HL-60 (cell line): ENCODE measurements around the gene ZNF862.

Experiments
- DNase-seq, 2 experiments: peaks; one replicate each; pipeline ENCODE4 v3.0.0-alpha.2; 2010 to 2020; ENCODE audit warnings: low read depth in 1 of 2, low spot score in 1 of 2
- H3K27ac ChIP-seq: fragments of 250-450 bp; sonication (Bioruptor Pico); replicated peaks from 2 replicates; pipeline ENCODE4 v1.5.1; 2020; ENCODE audit warnings: mild to moderate bottlenecking, moderate library complexity
- H3K27me3 ChIP-seq: fragments of 250-450 bp; sonication (Bioruptor Pico); 2 replicates; pipeline ENCODE4 v1.5.1; 2021; ENCODE audit warnings: mild to moderate bottlenecking, moderate library complexity; ENCODE audit not compliant: insufficient read depth, poor library complexity, severe bottlenecking
- H3K4me3 ChIP-seq: replicated peaks from 2 replicates; pipeline ENCODE4 v1.5.1; 2011; ENCODE audit warnings: mild to moderate bottlenecking, control low read depth, low read length; ENCODE audit not compliant: insufficient read depth
- CTCF ChIP-seq: IDR thresholded peaks from one replicate; pipeline ENCODE4 v1.5.1; 2011; ENCODE audit warnings: low read length, control low read depth, inconsistent platforms; ENCODE audit not compliant: insufficient read depth
- GABPA ChIP-seq: IDR thresholded peaks from 2 replicates; pipeline ENCODE4 v1.6.1; 2012; ENCODE audit warnings: low read depth
- POLR2AphosphoS5 ChIP-seq: IDR thresholded peaks from 2 replicates; pipeline ENCODE4 v1.6.1; 2012; ENCODE audit warnings: low read depth
- SPI1 ChIP-seq: IDR thresholded peaks from 2 replicates; pipeline ENCODE4 v1.6.1; 2012; ENCODE audit warnings: low read depth, mild to moderate bottlenecking, borderline replicate concordance
- TF ChIP-seq, protein P1 (sequence below): IDR thresholded peaks from 2 replicates; pipeline ENCODE4 v1.6.1; 2012; ENCODE audit warnings: low read depth; ENCODE audit not compliant: insufficient replicate concordance

Gene ZNF862

DNA sequence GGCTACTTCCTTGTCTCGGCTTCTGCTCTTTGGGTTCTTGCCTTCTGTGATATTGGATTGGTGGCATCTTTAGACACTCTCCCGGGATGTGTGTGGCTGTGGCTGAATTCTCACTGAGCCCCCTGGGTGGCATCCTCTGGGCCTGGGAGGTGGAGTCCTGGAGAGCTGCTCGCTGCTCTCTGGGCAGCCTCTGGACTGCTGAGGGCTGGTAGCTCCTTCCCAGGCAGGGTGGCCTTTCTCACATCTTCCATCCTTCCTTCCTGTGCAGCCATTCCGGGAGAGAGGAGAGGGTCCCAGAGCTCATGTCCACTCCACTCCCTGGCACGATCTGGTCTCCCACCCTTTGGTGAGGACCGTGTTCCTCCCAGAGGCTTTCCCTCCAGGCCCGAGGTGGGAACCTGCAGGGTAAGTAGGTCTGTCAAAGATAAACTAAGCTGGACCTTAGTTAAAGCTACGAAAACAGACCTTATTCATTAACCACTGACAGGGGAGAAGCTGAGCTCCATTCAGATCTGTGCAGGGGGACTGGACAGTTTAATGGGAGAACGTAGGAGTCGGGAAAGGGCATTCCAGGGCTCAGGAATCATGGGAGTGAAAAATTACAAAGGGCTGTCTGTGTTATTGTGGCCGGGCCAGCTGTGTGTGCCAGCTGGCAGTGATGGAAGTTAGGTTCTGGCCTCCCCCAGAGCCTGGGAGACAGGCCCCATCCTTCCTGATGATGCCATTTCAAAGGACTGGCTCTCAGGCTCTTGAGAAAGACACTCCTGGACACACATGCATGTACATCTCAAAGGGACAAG, 44.3 kb downstream of the ZNF862 start:
- Histone ChIP-seq H3K27ac (no peak overlapping the region), H3K4me3 (no peak overlapping the region), H3K27me3 (no peaks in the 10 kb centered on the region)
- no peak for DNase-seq
- TF ChIP-seq POLR2AphosphoS5 (no peak), GABPA (no peak), SPI1 (no peak), CTCF (no peak)
- TF ChIP-seq, protein P1, sequence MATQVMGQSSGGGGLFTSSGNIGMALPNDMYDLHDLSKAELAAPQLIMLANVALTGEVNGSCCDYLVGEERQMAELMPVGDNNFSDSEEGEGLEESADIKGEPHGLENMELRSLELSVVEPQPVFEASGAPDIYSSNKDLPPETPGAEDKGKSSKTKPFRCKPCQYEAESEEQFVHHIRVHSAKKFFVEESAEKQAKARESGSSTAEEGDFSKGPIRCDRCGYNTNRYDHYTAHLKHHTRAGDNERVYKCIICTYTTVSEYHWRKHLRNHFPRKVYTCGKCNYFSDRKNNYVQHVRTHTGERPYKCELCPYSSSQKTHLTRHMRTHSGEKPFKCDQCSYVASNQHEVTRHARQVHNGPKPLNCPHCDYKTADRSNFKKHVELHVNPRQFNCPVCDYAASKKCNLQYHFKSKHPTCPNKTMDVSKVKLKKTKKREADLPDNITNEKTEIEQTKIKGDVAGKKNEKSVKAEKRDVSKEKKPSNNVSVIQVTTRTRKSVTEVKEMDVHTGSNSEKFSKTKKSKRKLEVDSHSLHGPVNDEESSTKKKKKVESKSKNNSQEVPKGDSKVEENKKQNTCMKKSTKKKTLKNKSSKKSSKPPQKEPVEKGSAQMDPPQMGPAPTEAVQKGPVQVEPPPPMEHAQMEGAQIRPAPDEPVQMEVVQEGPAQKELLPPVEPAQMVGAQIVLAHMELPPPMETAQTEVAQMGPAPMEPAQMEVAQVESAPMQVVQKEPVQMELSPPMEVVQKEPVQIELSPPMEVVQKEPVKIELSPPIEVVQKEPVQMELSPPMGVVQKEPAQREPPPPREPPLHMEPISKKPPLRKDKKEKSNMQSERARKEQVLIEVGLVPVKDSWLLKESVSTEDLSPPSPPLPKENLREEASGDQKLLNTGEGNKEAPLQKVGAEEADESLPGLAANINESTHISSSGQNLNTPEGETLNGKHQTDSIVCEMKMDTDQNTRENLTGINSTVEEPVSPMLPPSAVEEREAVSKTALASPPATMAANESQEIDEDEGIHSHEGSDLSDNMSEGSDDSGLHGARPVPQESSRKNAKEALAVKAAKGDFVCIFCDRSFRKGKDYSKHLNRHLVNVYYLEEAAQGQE, result no peak

DNA sequence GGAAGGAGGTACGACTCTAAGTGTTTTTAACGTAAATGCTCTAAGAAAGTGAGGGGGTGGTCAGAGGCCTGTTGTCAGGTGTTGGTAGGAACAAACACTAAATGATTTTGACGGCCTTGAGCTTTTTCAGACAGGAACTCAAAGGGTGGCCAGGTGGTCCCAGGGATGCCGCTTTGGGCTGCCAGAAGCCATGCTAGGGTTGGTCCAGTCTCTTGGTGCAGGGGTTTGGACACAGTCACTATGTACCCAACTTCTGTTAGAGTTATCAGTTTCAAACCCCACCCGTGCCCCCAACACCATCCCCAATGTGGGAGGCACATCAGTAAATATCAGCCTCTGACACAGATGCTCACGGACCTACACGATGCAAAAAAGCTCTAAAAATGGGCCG, 44.9 kb downstream of the ZNF862 start:
- DNase-seq, result no peak
- Histone ChIP-seq H3K4me3 (no peak overlapping the region), H3K27ac (no peak overlapping the region), H3K27me3 (no peaks in the 10 kb centered on the region)
- TF ChIP-seq CTCF (no peak), SPI1 (no peak), POLR2AphosphoS5 (no peak), GABPA (no peak)
- TF ChIP-seq, protein P1, result no peak

GRCh38 chr7:149883452-149883861, 45.3 kb downstream of the ZNF862 start:
- no peak overlapping the region for H3K4me3 ChIP-seq

More at GRCh38 chr7:149883452-149883861, 45.3 kb downstream of the ZNF862 start:
- Histone ChIP-seq H3K27me3 (no peaks in the 10 kb centered on the region), H3K27ac (no peak overlapping the region)
- TF ChIP-seq SPI1, result no peak
- peak; percentile 77 for TF ChIP-seq CTCF
- peak in 1 of 2 experiments; percentile 50 for DNase-seq
